WERI-Rb-1 (cell line): Measurements from ENCODE around the gene OTOS.

Source experiments
- DNase-seq: peaks from one replicate; pipeline ENCODE4 v3.0.0-alpha.2; 2020
- H3K27ac ChIP-seq: fragments of 250-450 bp; sonication (Bioruptor Pico); 2 replicates; pipeline ENCODE4 v1.5.1; 2020; ENCODE audit warnings: mild to moderate bottlenecking, moderate library complexity
- H3K27me3 ChIP-seq: fragments of 250-450 bp; sonication (Bioruptor Pico); 2 replicates; pipeline ENCODE4 v1.5.1; 2021; ENCODE audit warnings: mild to moderate bottlenecking, low read depth, moderate library complexity; ENCODE audit not compliant: insufficient read depth, severe bottlenecking
- H3K36me3 ChIP-seq: fragments of 250-450 bp; sonication (Bioruptor Pico); 2 replicates; pipeline ENCODE4 v1.5.1; 2020; ENCODE audit warnings: mild to moderate bottlenecking, moderate library complexity
- H3K4me3 ChIP-seq: 2 replicates; pipeline ENCODE4 v1.5.1; 2011; ENCODE audit warnings: low read depth, mild to moderate bottlenecking, control low read depth, low read length
- H3K9me3 ChIP-seq: fragments of 250-450 bp; sonication (Bioruptor Pico); 2 replicates; pipeline ENCODE4 v1.5.1; 2021; ENCODE audit warnings: mild to moderate bottlenecking, moderate library complexity; ENCODE audit not compliant: severe bottlenecking
- TF ChIP-seq, protein P1 (sequence below): IDR thresholded peaks from 2 replicates; pipeline ENCODE4 v1.5.1; 2011; ENCODE audit warnings: low read depth, mild to moderate bottlenecking, control low read depth, inconsistent platforms, low read length

OTOS gene

DNA sequence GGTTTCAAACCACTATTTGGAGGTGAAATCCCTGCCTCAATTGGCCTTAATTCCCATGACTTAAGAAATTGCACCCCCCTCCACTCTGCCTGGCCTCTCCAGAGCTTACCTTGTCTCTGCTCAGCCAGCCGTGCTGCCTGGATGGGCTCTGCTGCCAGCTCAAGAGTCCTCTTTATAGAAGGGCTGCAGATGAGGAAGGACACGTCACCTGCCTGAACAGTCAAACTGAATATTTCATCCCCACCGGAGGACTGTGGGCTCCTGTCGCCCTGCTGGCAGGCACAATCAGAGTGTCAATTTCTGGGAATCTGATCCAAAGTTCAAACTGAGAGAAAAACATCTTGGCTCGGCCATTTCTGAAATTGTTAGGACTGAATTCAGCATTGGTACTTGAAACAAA lies at the start of gene OTOS:
Gene OTOS (minus strand): TSS at position 148 of the 400 bp plus-strand sequence. CDS start 332 bp downstream, outside the sequence.
- H3K9me3 ChIP-seq = no peaks in the 10 kb centered on the region
- TF ChIP-seq, protein P1, sequence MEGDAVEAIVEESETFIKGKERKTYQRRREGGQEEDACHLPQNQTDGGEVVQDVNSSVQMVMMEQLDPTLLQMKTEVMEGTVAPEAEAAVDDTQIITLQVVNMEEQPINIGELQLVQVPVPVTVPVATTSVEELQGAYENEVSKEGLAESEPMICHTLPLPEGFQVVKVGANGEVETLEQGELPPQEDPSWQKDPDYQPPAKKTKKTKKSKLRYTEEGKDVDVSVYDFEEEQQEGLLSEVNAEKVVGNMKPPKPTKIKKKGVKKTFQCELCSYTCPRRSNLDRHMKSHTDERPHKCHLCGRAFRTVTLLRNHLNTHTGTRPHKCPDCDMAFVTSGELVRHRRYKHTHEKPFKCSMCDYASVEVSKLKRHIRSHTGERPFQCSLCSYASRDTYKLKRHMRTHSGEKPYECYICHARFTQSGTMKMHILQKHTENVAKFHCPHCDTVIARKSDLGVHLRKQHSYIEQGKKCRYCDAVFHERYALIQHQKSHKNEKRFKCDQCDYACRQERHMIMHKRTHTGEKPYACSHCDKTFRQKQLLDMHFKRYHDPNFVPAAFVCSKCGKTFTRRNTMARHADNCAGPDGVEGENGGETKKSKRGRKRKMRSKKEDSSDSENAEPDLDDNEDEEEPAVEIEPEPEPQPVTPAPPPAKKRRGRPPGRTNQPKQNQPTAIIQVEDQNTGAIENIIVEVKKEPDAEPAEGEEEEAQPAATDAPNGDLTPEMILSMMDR = no peak
- no peak for DNase-seq
- H3K4me3 ChIP-seq = no peak within 1 kb of the TSS
- H3K27ac ChIP-seq = no peak within 1 kb of the TSS
- no peaks in the 10 kb centered on the region for H3K36me3 ChIP-seq
- H3K27me3 ChIP-seq = peaks cover 30% of the 10 kb centered on the region

DNA sequence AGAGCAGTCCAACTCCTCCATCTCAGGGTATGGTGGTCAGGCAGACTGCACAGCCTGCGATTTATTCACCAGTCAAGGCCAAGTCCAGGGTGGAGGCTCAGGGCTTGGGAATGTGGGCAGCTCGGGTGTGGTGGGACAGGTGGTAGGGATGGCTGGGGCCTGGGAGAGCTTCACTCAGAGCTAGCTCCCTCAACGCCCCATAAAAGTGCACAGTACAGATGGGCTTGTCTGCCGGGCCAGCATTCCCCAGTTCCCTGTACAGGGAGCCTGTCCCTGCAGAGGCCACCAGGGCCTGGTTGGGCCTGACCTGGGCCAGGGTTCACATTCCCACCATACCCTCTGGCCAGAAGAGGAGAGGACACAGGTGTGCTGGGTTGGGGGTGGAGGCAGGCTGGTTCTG lies 49.2 kb upstream of the OTOS start:
- H3K27me3 ChIP-seq = no peaks in the 10 kb centered on the region
- no peak for DNase-seq
- H3K4me3 ChIP-seq = no peak overlapping the region
- TF ChIP-seq, protein P1 = no peak
- H3K9me3 ChIP-seq = peaks cover 7% of the 10 kb centered on the region
- H3K36me3 ChIP-seq = no peaks in the 10 kb centered on the region
- no peak overlapping the region for H3K27ac ChIP-seq

DNA sequence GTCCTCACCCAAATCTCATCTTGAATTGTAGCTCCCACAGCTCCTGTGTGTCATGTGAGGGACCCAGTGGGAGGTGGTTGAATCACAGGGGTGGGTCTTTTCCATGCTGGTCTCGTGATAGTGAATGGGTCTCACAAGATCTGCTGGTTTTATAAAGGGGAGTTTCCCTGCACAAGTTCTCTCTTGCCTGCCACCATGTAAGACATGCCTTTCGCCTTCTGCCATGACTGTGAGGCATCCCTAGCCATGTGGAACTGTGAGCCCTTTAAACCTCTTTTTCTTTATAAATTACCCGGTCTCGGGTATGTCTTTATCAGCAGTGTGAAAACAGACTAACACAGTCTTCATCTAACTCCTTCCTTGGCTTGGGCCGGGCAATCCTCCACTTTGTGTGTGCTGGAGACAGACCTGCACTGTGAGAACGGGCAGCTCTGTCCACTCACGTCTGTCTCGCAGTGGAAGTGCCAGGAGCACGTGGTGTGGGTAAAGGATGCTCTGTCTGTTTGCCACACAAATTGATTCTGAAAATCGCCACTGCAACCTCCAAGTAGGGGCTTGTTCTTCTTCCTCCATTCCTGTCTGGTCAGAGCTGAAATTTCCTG lies 47.6 kb upstream of the OTOS start:
- no peak for DNase-seq
- no peaks in the 10 kb centered on the region for H3K36me3 ChIP-seq
- H3K9me3 ChIP-seq = peaks cover 7% of the 10 kb centered on the region
- TF ChIP-seq, protein P1 = no peak
- H3K27ac ChIP-seq = no peak overlapping the region
- H3K27me3 ChIP-seq = no peaks in the 10 kb centered on the region
- no peak overlapping the region for H3K4me3 ChIP-seq

DNA sequence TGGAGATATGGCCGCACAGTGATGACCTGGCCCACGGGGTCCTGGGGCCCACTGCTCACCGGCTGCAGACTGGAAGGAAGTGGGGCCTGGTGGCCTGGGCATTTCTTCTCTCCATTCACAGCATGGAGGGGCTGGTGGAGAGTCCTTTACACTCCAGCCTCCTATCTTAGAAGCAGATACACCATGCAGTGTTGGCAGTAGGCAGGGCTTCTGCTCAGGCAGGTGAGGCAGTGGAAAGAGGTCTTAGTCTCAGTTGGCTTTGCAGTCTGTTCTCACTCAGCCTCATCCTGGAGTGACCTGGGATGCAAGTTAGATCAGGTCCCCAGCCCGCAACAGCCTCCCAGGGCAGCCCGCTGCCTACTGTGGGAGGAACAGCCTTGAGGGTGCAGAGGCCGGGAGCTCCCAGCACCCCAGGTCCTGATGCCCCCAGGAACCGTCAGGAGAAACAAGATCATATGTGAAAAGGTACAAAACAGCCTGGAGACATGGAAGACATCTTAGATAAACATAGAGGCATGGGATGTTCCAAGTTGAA lies 45.8 kb upstream of the OTOS start:
- no peak overlapping the region for H3K4me3 ChIP-seq
- H3K9me3 ChIP-seq = peaks cover 7% of the 10 kb centered on the region
- no peak for DNase-seq
- H3K27ac ChIP-seq = no peak overlapping the region
- TF ChIP-seq, protein P1 = no peak
- H3K36me3 ChIP-seq = no peaks in the 10 kb centered on the region
- H3K27me3 ChIP-seq = no peaks in the 10 kb centered on the region

DNA sequence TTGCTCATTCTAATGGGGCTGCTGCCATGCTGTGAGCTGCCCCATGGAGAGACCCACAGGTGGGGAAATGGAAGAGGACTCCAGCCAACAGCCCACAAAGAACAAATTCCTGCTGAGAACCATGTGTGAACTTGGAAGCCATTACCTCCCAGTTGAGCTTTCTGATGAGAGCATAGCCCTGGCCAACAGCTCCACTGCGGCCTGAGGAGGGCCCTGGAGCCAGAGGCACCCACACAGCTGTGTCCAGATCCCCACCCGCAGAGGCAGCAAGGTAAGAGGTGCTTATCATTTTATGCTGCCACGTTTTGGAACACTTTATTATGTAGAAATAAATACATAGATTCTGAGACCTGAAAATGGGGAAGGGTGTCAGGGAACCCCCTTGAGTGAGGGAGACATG lies 44.2 kb upstream of the OTOS start:
- H3K4me3 ChIP-seq = no peak overlapping the region

More for the DNA sequence above, 44.2 kb upstream of the OTOS start:
- Histone ChIP-seq H3K9me3 (peaks cover 7% of the 10 kb centered on the region), H3K36me3 (no peaks in the 10 kb centered on the region), H3K27me3 (no peaks in the 10 kb centered on the region), H3K27ac (no peak overlapping the region)
- no peak for DNase-seq
- TF ChIP-seq, protein P1 = no peak
